Measurements from ENCODE around the gene STUM.
A peak's percentile ranks its signal among the peaks of the same experiment; 100 is the strongest.

The STUM gene

DNA sequence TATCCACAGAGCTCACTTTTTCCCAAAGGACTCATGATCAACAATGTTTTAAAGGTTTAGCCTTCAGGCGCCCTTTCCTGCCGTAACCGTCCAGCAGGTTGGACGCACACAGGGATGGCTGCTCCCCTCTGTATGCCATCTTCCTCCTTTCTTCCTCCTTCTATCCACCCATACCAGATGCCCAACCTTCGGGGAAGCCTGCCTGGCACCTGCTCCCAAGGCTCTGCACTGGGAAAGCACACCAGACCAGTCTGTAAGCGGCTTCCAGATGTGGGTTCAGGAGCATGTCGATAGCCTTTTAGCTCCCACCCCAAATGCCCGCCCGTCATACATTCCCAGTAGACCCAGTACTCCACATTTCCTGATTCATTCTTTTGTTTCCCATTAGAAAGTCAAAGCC, 52.9 kb downstream of the STUM start:
- Histone ChIP-seq H3K4me1 (ENCODE audit: control insufficient read depth in 5 of 5, insufficient read depth in 5 of 5, low read length in 5 of 5) (peaks cover 0 to 39% (median 36%) of the 10 kb centered on the region in 5 donors), H3K27ac (ENCODE audit: low read depth, low read length) (no peak overlapping the region), H3K9me3 (ENCODE audit: control insufficient read depth in 5 of 5, low read length in 5 of 5) (no peaks in the 10 kb centered on the region), H3K9ac (ENCODE audit: low read length in 5 of 5) (no peak overlapping the region), H3K36me3 (ENCODE audit: control insufficient read depth in 5 of 5, insufficient read depth in 5 of 5, low read length in 5 of 5) (no peaks in the 10 kb centered on the region), H3K4me3 (ENCODE audit: low read depth in 1 of 5, low read length in 5 of 5) (no peak overlapping the region), H3K27me3 (ENCODE audit: control insufficient read depth in 5 of 5, insufficient read depth in 4 of 5, low read length in 5 of 5) (peaks cover 0 to 4% (median 0%) of the 10 kb centered on the region in 5 donors)

DNA sequence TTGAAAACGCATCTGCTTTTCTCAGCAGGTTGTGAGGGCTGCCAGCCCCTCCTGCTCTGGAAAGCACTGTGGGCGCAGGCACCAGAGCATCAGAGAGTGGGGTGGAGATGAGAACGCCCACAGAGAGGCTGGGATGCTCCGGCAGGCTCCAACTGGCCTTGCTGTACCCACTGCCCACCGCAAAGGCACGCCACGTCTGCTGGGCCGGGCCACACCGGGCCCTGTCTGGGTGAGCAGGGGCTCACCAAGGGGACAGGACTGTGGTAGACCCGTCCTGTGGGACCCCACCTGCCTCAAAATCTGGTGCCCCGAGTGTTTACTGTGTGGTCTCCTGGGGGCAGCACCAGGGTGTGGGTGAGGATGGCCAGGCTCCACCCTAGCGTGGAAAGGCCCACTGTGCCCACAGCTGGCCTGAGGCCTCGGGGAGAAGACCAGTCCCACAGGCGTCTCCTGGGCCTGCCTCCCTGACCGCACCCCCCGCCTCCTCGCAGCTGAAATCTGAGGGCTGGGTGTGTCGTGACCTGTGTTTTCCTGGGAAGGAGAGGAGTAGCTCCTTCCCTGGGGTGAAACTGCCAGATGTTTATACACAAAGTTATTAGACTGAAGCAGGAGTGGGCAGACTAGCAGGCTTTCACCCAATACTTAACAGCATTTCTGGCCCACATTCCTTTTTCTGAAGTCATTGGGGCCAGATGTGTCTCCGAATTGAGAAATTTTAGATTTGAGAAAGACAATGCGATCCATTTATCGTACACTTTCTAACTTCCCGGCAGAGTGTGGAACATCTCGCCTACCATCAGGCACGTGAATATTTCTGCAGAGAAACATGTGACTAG, 53.8 kb downstream of the STUM start:
- no peaks in the 10 kb centered on the region for H3K36me3 ChIP-seq (ENCODE audit: control insufficient read depth in 5 of 5, insufficient read depth in 5 of 5, low read length in 5 of 5)
- peaks cover 0 to 44% (median 40%) of the 10 kb centered on the region in 5 donors for H3K4me1 ChIP-seq (ENCODE audit: control insufficient read depth in 5 of 5, insufficient read depth in 5 of 5, low read length in 5 of 5)
- no peaks in the 10 kb centered on the region for H3K9me3 ChIP-seq (ENCODE audit: control insufficient read depth in 5 of 5, low read length in 5 of 5)
- H3K27ac ChIP-seq (ENCODE audit: low read depth, low read length), result peak overlapping the region; percentile 79
- peak overlapping the region in 3 of 5 donors; percentile 34 to 37 (median 35) for H3K4me3 ChIP-seq (ENCODE audit: low read depth in 1 of 5, low read length in 5 of 5)
- H3K9ac ChIP-seq (ENCODE audit: low read length in 5 of 5), result peak overlapping the region in 2 of 5 donors; percentile 53 to 68
- peaks cover 0 to 1% (median 0%) of the 10 kb centered on the region in 5 donors for H3K27me3 ChIP-seq (ENCODE audit: control insufficient read depth in 5 of 5, insufficient read depth in 4 of 5, low read length in 5 of 5)

DNA sequence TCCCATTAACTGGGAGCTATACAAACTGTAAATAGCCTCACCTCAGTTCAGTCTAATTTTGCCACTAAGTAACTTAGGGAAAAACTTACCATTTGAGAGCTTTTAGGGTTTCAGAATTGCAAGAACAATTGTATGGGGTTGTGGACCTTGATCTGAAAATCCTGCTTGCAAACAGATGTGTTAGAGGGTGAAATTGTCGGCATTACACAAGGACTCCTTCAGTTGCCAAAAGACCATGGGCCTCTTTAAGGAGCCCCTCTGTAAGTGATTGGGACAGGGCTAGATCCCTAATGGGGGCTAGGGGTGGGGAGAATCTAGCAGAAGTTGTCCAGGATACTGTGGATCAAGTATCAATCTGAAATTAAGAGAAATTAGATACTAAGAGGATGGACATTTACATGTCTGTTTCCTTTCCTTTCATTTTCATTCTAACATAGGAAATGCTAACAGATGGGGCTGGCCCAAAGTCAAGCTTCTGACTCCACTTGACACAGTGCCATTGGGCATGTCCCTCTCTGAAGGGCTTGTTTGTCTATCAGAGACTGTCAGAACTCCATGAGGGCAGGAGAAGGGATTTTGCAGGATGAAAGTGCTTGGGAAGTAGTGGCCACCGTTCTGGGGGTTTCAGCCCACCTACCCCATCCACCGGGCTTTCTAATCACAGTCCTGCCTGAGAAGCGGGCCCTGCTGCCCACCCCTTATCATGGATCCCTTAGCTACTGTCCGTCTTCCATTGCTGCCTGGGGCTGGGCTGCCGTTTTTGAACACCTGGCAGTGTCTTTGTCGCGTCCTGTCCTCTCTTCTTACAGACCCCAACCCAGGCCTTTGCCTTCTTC, 54.7 kb downstream of the STUM start:
- Histone ChIP-seq H3K9me3 (ENCODE audit: control insufficient read depth in 5 of 5, low read length in 5 of 5) (no peaks in the 10 kb centered on the region), H3K27me3 (ENCODE audit: control insufficient read depth in 5 of 5, insufficient read depth in 4 of 5, low read length in 5 of 5) (no peaks in the 10 kb centered on the region), H3K9ac (ENCODE audit: low read length in 5 of 5) (peak overlapping the region in 3 of 5 donors; percentile 35 to 70 (median 41)), H3K4me1 (ENCODE audit: control insufficient read depth in 5 of 5, insufficient read depth in 5 of 5, low read length in 5 of 5) (peaks cover 0 to 44% (median 40%) of the 10 kb centered on the region in 5 donors), H3K36me3 (ENCODE audit: control insufficient read depth in 5 of 5, insufficient read depth in 5 of 5, low read length in 5 of 5) (no peaks in the 10 kb centered on the region), H3K4me3 (ENCODE audit: low read depth in 1 of 5, low read length in 5 of 5) (peak overlapping the region; percentile 8 to 47 (median 35)), H3K27ac (ENCODE audit: low read depth, low read length) (peak overlapping the region; percentile 79)

DNA sequence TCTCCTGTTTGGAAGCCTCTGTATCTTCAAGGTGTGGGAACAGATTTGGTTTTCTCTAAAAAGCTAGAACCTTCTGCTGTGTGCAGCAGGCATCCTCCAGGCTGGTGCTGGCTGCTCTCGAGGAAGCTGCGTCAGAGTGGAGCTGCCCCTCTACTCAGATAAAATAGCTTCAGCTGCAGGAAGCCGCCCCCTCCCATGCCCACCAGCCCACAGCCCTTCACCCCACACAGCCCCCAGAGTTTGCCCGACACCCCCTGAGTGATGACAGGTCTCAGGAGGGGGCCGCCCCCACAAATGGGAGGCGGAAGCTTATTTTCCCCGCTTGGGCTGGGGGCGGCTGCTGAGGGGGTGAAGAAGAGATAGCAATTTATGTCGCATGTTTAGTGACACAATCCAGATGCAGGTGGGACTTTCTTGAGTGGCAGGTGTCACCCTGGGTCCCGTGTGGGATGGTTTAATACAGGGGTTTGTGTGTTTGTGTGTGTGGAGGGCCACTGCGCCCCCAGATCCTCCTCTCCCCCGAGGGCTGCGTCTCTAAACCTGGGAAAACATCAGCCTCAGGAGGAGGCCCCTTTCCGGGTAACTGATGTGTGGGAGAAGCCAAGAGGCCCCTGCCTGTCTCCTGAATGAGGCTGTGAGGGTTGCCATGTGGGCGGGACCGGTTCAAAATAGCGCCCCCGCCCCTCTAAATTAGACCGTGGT, 55.4 kb downstream of the STUM start:
- H3K27ac ChIP-seq (ENCODE audit: low read depth, low read length), result peak overlapping the region; percentile 79
- H3K9ac ChIP-seq (ENCODE audit: low read length in 5 of 5), result peak overlapping the region in 2 of 5 donors; percentile 35 to 70
- H3K27me3 ChIP-seq (ENCODE audit: control insufficient read depth in 5 of 5, insufficient read depth in 4 of 5, low read length in 5 of 5), result no peaks in the 10 kb centered on the region
- peaks cover 0 to 50% (median 41%) of the 10 kb centered on the region in 5 donors for H3K4me1 ChIP-seq (ENCODE audit: control insufficient read depth in 5 of 5, insufficient read depth in 5 of 5, low read length in 5 of 5)
- no peaks in the 10 kb centered on the region for H3K9me3 ChIP-seq (ENCODE audit: control insufficient read depth in 5 of 5, low read length in 5 of 5)
- no peaks in the 10 kb centered on the region for H3K36me3 ChIP-seq (ENCODE audit: control insufficient read depth in 5 of 5, insufficient read depth in 5 of 5, low read length in 5 of 5)
- H3K4me3 ChIP-seq (ENCODE audit: low read depth in 1 of 5, low read length in 5 of 5), result peak overlapping the region in 1 of 5 donors; percentile 34

DNA sequence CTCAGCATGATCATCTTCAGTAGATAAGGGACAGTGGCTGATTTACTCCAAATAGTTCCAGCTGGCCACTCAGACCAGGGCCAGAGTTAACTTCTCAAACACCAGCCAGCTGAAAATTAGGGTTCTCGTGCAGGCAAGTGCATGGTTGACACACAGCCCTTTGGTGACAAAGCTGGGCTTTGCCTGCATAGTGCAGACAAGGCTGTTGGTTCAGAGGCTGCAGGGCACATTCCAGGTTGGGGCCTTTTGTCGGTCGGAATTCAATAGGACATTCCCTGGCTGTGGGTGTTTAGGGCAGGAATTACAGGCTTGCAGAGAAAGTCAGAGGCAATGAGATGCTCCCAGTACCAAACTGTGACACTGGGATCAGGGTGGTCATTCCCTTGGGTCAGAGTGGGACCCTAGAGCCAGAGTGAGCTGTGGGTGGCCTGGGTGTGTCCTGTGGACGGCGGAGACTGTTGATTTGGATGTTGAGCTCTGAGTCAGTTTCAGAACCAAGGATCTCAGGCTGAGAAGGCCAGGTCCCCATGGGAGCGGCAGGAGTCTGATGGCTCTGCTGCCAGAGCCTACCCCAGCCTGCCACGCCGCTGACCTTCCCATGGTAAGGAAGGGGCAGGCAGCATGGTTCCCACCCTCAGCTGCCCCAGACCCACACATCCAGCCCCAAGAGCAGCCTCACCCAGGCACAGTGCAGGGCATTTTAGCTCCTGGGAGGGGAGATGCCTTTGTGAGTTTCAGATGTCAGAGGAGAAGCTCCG, 56.2 kb downstream of the STUM start:
- Histone ChIP-seq H3K27ac (ENCODE audit: low read depth, low read length) (no peak overlapping the region), H3K4me3 (ENCODE audit: low read depth in 1 of 5, low read length in 5 of 5) (no peak overlapping the region), H3K9ac (ENCODE audit: low read length in 5 of 5) (no peak overlapping the region), H3K36me3 (ENCODE audit: control insufficient read depth in 5 of 5, insufficient read depth in 5 of 5, low read length in 5 of 5) (no peaks in the 10 kb centered on the region), H3K27me3 (ENCODE audit: control insufficient read depth in 5 of 5, insufficient read depth in 4 of 5, low read length in 5 of 5) (no peaks in the 10 kb centered on the region), H3K9me3 (ENCODE audit: control insufficient read depth in 5 of 5, low read length in 5 of 5) (no peaks in the 10 kb centered on the region), H3K4me1 (ENCODE audit: control insufficient read depth in 5 of 5, insufficient read depth in 5 of 5, low read length in 5 of 5) (peaks cover 0 to 57% (median 49%) of the 10 kb centered on the region in 5 donors)

DNA sequence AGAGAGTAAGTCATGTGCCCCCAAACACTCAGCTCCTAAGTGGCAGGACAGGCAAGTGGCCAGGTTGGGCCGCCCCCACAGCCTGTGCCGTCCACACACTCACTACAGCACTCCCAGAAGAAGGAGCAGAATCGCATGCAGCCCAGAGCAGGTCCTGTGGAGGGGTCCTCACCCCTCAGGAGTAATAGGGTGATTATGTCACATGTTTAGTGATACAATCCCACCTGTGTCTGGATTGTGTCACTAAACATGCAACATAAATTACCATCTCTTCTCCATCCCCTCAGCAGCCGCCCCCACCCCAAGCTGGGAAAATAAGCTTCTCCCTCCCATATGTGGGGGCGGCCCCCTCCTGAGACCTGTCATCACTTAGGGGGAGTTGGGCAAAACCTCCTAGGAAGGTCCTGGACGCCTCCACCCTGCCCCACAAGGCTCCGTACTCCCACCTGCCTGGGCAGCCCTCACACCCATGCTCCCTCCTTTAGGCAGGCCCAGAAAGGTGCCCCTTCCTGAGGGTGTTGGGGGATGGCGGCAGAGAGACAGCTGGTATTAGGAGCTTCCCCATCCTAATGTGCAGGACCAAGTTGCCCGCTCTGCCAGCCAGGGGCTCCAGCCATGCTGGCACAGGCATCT, 56.9 kb downstream of the STUM start:
- Histone ChIP-seq H3K4me3 (ENCODE audit: low read depth in 1 of 5, low read length in 5 of 5) (no peak overlapping the region), H3K27me3 (ENCODE audit: control insufficient read depth in 5 of 5, insufficient read depth in 4 of 5, low read length in 5 of 5) (no peaks in the 10 kb centered on the region), H3K4me1 (ENCODE audit: control insufficient read depth in 5 of 5, insufficient read depth in 5 of 5, low read length in 5 of 5) (peaks cover 4 to 64% (median 53%) of the 10 kb centered on the region in 5 donors), H3K36me3 (ENCODE audit: control insufficient read depth in 5 of 5, insufficient read depth in 5 of 5, low read length in 5 of 5) (no peaks in the 10 kb centered on the region), H3K9ac (ENCODE audit: low read length in 5 of 5) (no peak overlapping the region), H3K27ac (ENCODE audit: low read depth, low read length) (no peak overlapping the region), H3K9me3 (ENCODE audit: control insufficient read depth in 5 of 5, low read length in 5 of 5) (no peaks in the 10 kb centered on the region)

DNA sequence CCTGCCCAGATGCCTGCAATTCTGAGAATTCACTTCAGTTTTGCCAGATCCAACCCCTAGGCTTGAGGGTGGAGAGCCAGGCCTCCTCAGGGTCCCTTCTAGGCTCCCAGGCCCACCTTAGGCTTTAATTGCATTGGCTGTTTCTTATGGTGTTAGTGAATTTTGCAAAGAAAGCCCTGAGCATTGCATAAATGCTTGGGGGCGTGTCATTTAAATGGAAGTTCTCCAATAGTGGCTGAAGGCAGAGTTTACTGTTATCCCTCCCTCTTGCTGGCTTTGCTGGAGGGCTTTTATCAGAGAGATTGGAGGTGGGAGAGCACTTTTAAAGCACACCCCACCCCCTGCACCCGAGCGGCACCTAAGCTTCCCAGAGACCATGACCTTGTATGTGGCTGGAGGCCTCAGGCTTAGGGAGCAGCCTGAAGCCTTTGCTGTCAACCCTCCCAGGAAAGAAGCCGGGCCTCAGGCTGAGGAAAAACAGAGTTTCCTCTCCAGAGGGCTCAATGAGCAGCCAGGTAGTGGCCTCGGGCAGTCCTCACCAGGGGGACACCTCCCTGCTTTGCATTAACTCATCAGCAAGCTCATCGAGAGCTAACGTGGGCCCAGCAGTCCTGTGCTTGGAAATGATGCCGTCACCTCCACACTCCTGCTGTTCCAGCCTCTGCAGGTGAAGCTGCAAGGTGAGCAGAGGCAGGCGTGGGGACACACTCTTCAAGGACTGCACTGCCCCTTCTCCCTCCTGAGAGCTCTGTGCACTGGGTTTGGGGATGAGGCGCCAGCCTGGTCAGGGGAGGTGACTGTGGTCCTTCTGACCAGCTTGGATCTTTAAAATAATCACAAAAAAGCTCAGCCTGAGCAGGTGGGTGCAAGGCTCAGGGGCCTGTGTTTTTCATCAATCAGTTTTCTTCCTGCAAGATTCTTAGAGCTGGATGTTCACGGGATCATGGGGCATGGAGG, 58.0 kb downstream of the STUM start:
- peaks cover 4 to 65% (median 53%) of the 10 kb centered on the region in 5 donors for H3K4me1 ChIP-seq (ENCODE audit: control insufficient read depth in 5 of 5, insufficient read depth in 5 of 5, low read length in 5 of 5)
- no peak overlapping the region for H3K4me3 ChIP-seq (ENCODE audit: low read depth in 1 of 5, low read length in 5 of 5)
- H3K36me3 ChIP-seq (ENCODE audit: control insufficient read depth in 5 of 5, insufficient read depth in 5 of 5, low read length in 5 of 5), result no peaks in the 10 kb centered on the region
- no peaks in the 10 kb centered on the region for H3K27me3 ChIP-seq (ENCODE audit: control insufficient read depth in 5 of 5, insufficient read depth in 4 of 5, low read length in 5 of 5)
- no peak overlapping the region for H3K27ac ChIP-seq (ENCODE audit: low read depth, low read length)
- no peaks in the 10 kb centered on the region for H3K9me3 ChIP-seq (ENCODE audit: control insufficient read depth in 5 of 5, low read length in 5 of 5)
- no peak overlapping the region for H3K9ac ChIP-seq (ENCODE audit: low read length in 5 of 5)

DNA sequence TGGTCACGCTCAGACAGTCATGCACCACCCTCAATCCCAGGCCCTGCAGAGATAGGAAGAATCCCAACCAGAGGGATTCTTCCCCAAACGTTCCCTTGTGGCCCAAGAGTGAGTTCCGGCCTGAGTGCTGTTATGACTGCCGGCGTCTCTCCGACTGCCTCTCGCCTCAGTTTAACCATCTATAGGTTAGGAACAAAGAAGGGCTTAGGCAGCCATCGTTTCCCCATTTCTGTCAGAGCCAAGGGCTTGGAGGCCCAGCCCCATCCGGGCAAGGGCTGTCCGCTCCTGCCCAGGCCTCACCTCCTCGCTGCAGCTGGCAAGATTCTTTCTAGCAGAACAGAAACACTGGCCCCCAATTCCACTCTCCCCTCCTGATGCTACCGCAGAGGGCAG, 58.7 kb downstream of the STUM start:
- H3K4me1 ChIP-seq (ENCODE audit: control insufficient read depth in 5 of 5, insufficient read depth in 5 of 5, low read length in 5 of 5), result peaks cover 4 to 60% (median 50%) of the 10 kb centered on the region in 5 donors
- H3K27me3 ChIP-seq (ENCODE audit: control insufficient read depth in 5 of 5, insufficient read depth in 4 of 5, low read length in 5 of 5), result no peaks in the 10 kb centered on the region
- no peak overlapping the region for H3K9ac ChIP-seq (ENCODE audit: low read length in 5 of 5)
- no peaks in the 10 kb centered on the region for H3K9me3 ChIP-seq (ENCODE audit: control insufficient read depth in 5 of 5, low read length in 5 of 5)
- H3K4me3 ChIP-seq (ENCODE audit: low read depth in 1 of 5, low read length in 5 of 5), result no peak overlapping the region
- no peaks in the 10 kb centered on the region for H3K36me3 ChIP-seq (ENCODE audit: control insufficient read depth in 5 of 5, insufficient read depth in 5 of 5, low read length in 5 of 5)
- no peak overlapping the region for H3K27ac ChIP-seq (ENCODE audit: low read depth, low read length)
